ENCODE data around the gene PLXND1.

Gene PLXND1

GRCh38 chr3:129553171-129553570, 53.3 kb downstream of the PLXND1 start:
- no peak overlapping the region for H3K4me3 ChIP-seq (replicated peaks; ENCODE audit: insufficient read depth, low read length)

DNA sequence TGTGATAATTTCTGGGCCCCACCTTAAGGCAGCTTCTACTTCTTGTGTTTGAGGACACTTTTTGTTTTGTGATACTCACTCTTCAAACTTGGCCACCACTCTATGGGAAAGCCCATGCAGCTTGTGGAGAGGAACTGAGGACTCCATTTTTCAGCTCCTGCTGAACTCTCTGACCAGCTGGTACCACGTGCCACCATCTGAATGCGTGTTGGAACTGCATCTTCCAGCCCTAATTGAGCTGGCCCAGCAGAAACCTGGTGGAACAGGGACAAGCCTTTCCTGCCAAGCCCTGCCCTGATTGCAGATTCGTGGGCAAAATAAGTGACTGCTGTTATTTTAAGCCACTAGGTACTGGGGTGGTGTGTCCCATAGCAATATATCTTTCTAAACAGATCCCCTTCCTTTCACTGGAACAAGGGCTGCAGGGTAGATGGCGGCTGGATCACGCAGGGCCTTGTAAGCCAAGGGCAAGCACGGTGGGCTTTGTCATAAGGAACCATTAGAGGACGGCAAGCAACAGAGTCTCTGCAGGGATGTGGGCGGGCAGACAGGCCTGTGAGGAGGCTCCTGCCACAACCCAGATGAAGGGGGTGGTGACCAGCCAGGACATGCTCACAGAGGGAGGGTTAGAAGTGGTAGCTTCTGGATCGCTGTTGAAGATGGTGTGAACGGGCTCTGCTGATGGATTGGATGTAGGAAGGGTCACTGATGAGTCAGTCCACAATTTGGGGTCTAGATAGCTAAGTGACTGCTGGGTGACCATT, 54.0 kb downstream of the PLXND1 start:
- no peak for DNase-seq (ENCODE audit: low read depth in 1 of 2, low spot score in 1 of 2)
- no peak overlapping the region for H3K4me3 ChIP-seq (replicated peaks; ENCODE audit: insufficient read depth, low read length)
- no peak for TF ChIP-seq POLR2AphosphoS5 (IDR thresholded peaks at IDR 0.05; ENCODE audit: low read depth)
- TF ChIP-seq GABPA (IDR thresholded peaks at IDR 0.05; ENCODE audit: low read depth) = no peak
- no peak for TF ChIP-seq REST (IDR thresholded peaks at IDR 0.05; ENCODE audit: insufficient replicate concordance, low read depth)
- TF ChIP-seq SPI1 (IDR thresholded peaks at IDR 0.05; ENCODE audit: borderline replicate concordance, low read depth) = no peak
- TF ChIP-seq, protein P1, sequence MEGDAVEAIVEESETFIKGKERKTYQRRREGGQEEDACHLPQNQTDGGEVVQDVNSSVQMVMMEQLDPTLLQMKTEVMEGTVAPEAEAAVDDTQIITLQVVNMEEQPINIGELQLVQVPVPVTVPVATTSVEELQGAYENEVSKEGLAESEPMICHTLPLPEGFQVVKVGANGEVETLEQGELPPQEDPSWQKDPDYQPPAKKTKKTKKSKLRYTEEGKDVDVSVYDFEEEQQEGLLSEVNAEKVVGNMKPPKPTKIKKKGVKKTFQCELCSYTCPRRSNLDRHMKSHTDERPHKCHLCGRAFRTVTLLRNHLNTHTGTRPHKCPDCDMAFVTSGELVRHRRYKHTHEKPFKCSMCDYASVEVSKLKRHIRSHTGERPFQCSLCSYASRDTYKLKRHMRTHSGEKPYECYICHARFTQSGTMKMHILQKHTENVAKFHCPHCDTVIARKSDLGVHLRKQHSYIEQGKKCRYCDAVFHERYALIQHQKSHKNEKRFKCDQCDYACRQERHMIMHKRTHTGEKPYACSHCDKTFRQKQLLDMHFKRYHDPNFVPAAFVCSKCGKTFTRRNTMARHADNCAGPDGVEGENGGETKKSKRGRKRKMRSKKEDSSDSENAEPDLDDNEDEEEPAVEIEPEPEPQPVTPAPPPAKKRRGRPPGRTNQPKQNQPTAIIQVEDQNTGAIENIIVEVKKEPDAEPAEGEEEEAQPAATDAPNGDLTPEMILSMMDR (IDR thresholded peaks at IDR 0.05; ENCODE audit: insufficient read depth, low read length) = no peak
- no peaks in the 10 kb centered on the region for H3K27me3 ChIP-seq (ENCODE audit: insufficient read depth, poor library complexity, severe bottlenecking)
- no peak overlapping the region; the same call in 1 of the 2 replicates for H3K27ac ChIP-seq (replicated peaks)

More at GRCh38 chr3:129553171-129553570, 53.3 kb downstream of the PLXND1 start:
- H3K27me3 ChIP-seq (ENCODE audit: insufficient read depth, poor library complexity, severe bottlenecking) = no peaks in the 10 kb centered on the region
- H3K27ac ChIP-seq (replicated peaks) = peak overlapping the region; percentile 82
- DNase-seq (ENCODE audit: low read depth in 1 of 2, low spot score in 1 of 2) = no peak
- TF ChIP-seq SPI1 (IDR thresholded peaks at IDR 0.05; ENCODE audit: borderline replicate concordance, low read depth) (no peak), POLR2AphosphoS5 (IDR thresholded peaks at IDR 0.05; ENCODE audit: low read depth) (no peak), REST (IDR thresholded peaks at IDR 0.05; ENCODE audit: insufficient replicate concordance, low read depth) (no peak), GABPA (IDR thresholded peaks at IDR 0.05; ENCODE audit: low read depth) (no peak)
- TF ChIP-seq, protein P1 (IDR thresholded peaks at IDR 0.05; ENCODE audit: insufficient read depth, low read length) = no peak

- no peaks in the 10 kb centered on the region for H3K27me3 ChIP-seq (ENCODE audit: insufficient read depth, poor library complexity, severe bottlenecking)
- H3K27ac ChIP-seq (replicated peaks) = peak overlapping the region; percentile 84
- TF ChIP-seq SPI1 (IDR thresholded peaks at IDR 0.05; ENCODE audit: borderline replicate concordance, low read depth) (peak; percentile 89; the same call in 1 of the 2 replicates), REST (IDR thresholded peaks at IDR 0.05; ENCODE audit: insufficient replicate concordance, low read depth) (no peak), POLR2AphosphoS5 (IDR thresholded peaks at IDR 0.05; ENCODE audit: low read depth) (no peak)
- TF ChIP-seq, protein P1 (IDR thresholded peaks at IDR 0.05; ENCODE audit: insufficient read depth, low read length) = no peak
- DNase-seq (ENCODE audit: low read depth in 1 of 2, low spot score in 1 of 2) = peak in 1 of 2 experiments; percentile 29
- no peak overlapping the region for H3K4me3 ChIP-seq (replicated peaks; ENCODE audit: insufficient read depth, low read length)
Observed at GRCh38 chr3:129549805-129550204, 56.7 kb downstream of the PLXND1 start.
